HCT116 (cell line): ENCODE measurements around the gene FBXO31. TPM values are rescaled to one million over a fixed set of nuclear protein-coding genes. Genes with fewer than 3 reads are reported as not detected.
A peak's percentile ranks its signal among the peaks of the same experiment; 100 is the strongest.

Experiments used
- ATAC-seq: fragments of 200-7000 bp; cut with Tn5 transposase; 2 replicates; pipeline ENCODE4 v1.9.1; 2020; ENCODE audit warnings: mild to moderate bottlenecking, moderate library complexity
- Bru-seq: library from RNA; stranded (reverse); fragments of 400-500 nt; gene quantifications from one replicate; lab custom pipeline; 2021; lab: Mats Ljungman, UMichigan
- BruChase-seq, 2 experiments: library from RNA; stranded (reverse); fragments of 400-500 nt; gene quantifications; one replicate each; lab custom pipeline; 2021; lab: Mats Ljungman, UMichigan
- BruUV-seq: library from RNA; stranded (reverse); fragments of 400-500 nt; replicated peaks from 2 replicates; lab custom pipeline; 2021; lab: Mats Ljungman, UMichigan
- CTCF ChIA-PET: fragments of 300-600 bp; sonication (Branson Sonifier 250); formaldehyde crosslinking; loops from one replicate; lab custom pipeline; 2021; ENCODE audit warnings: antibody characterized with exemption; lab: Charles Lee
- POLR2A ChIA-PET: fragments of 300-600, 350-600 bp; sonication (Branson Sonifier 250); formaldehyde crosslinking; loops from one replicate; lab custom pipeline; 2021; ENCODE audit warnings: antibody characterized with exemption; lab: Charles Lee
- RAD21 ChIA-PET, 2 experiments: fragments of 300-600 bp; sonication (Branson Sonifier 250); formaldehyde crosslinking; loops; one replicate each; lab custom pipeline; 2023; ENCODE audit warnings: low total read pairs in 2 of 2; ENCODE audit not compliant: uncharacterized antibody in 2 of 2, unreplicated experiment in 2 of 2, low non-redundant PET in 1 of 2; lab: Charles Lee
- DNase-seq: peaks from one replicate; pipeline ENCODE4 v3.0.0-alpha.2; 2010; ENCODE audit warnings: low read depth, low spot score
- H2AFZ ChIP-seq: fragments of 200-600 bp; shearing (Covaris generic), sonication (generic); 2 replicates; pipeline ENCODE4 v1.6.1; 2017; ENCODE audit warnings: low read depth, mixed run types, mixed read lengths, antibody characterized with exemption, low read length; ENCODE audit not compliant: poor library complexity, severe bottlenecking
- H3K27ac ChIP-seq: 2 replicates; pipeline ENCODE4 v1.5.1; 2012; ENCODE audit warnings: low read depth, low read length
- H3K27me3 ChIP-seq: fragments of 200-600 bp; sonication (generic); 2 replicates; pipeline ENCODE4 v1.6.1; 2016; ENCODE audit warnings: mixed run types, low read length, mixed read lengths; ENCODE audit not compliant: insufficient read depth
- H3K36me3 ChIP-seq, 2 experiments: fragments of 200-500 bp in 1 of 2; fragments of 200-600 bp in 1 of 2; sonication (Bioruptor generic) in 1 of 2; sonication (generic) in 1 of 2; 2 replicates each; pipeline versions ENCODE4 v1.5.1 to v1.6.1; 2014 to 2016; ENCODE audit warnings: low read length in 2 of 2, inconsistent platforms in 1 of 2, mixed read lengths in 1 of 2, mixed run types in 1 of 2; ENCODE audit not compliant: insufficient read depth in 2 of 2, control insufficient read depth in 1 of 2
- H3K4me1 ChIP-seq, 2 experiments: fragments of 200-600 bp in 1 of 2; sonication (generic) in 1 of 2; 2 replicates each; pipeline versions ENCODE4 v1.5.1 to v1.6.1; 2012 to 2017; ENCODE audit warnings: low read length in 2 of 2, inconsistent platforms in 1 of 2, mild to moderate bottlenecking in 1 of 2, mixed read lengths in 1 of 2, mixed run types in 1 of 2, moderate library complexity in 1 of 2; ENCODE audit not compliant: insufficient read depth in 2 of 2, control insufficient read depth in 1 of 2
- H3K4me2 ChIP-seq: fragments of 200-600 bp; sonication (generic); 2 replicates; pipeline ENCODE4 v1.6.1; 2017; ENCODE audit warnings: mixed run types, low read length, mixed read lengths
- H3K4me3 ChIP-seq, 2 experiments: fragments of 200-600 bp in 1 of 2; sonication (generic) in 1 of 2; replicated peaks in 1 of 2; 2 replicates each; pipeline ENCODE4 v1.5.1; 2011 to 2016; ENCODE audit warnings: low read length in 2 of 2, control low read depth in 1 of 2, low read depth in 1 of 2, mild to moderate bottlenecking in 1 of 2, mixed read lengths in 1 of 2, mixed run types in 1 of 2
- H3K79me2 ChIP-seq: fragments of 200-600 bp; sonication (generic); 2 replicates; pipeline ENCODE4 v1.6.1; 2017; ENCODE audit warnings: mild to moderate bottlenecking, mixed run types, low read length, moderate library complexity, mixed read lengths; ENCODE audit not compliant: insufficient read depth
- H3K9ac ChIP-seq: fragments of 200-600 bp; sonication (generic); 2 replicates; pipeline ENCODE4 v1.6.1; 2016; ENCODE audit warnings: low read length, mixed read lengths
- H3K9me2 ChIP-seq: fragments of 200-600 bp; sonication (generic), shearing (Covaris generic); 2 replicates; pipeline ENCODE4 v1.6.1; 2017; ENCODE audit warnings: mixed run types, mild to moderate bottlenecking, moderate library complexity; ENCODE audit not compliant: insufficient read depth
- H3K9me3 ChIP-seq, 2 experiments: fragments of 200-500 bp in 1 of 2; fragments of 200-600 bp in 1 of 2; sonication (Bioruptor generic) in 1 of 2; sonication (generic) in 1 of 2; 2 replicates each; pipeline ENCODE4 v1.6.1; 2014 to 2017; ENCODE audit warnings: low read length in 2 of 2, mixed read lengths in 2 of 2, inconsistent platforms in 1 of 2, low read depth in 1 of 2, mild to moderate bottlenecking in 1 of 2, mixed run types in 1 of 2, moderate library complexity in 1 of 2; ENCODE audit not compliant: control insufficient read depth in 1 of 2, insufficient read depth in 1 of 2
- H4K20me1 ChIP-seq: fragments of 200-600 bp; sonication (generic), shearing (Covaris generic); 2 replicates; pipeline ENCODE4 v1.6.1; 2017; ENCODE audit warnings: mixed run types, mild to moderate bottlenecking, moderate library complexity; ENCODE audit not compliant: insufficient read depth
- CEBPB ChIP-seq: IDR thresholded peaks from 2 replicates; pipeline ENCODE4 v1.6.1; 2012; ENCODE audit warnings: low read depth
- EGR1 ChIP-seq: IDR thresholded peaks from 2 replicates; pipeline ENCODE4 v1.6.1; 2012; ENCODE audit warnings: low read depth
- ELF1 ChIP-seq: IDR thresholded peaks from 2 replicates; pipeline ENCODE4 v1.6.1; 2012; ENCODE audit warnings: low read depth, borderline replicate concordance
- EZH2 ChIP-seq: fragments of 200-600 bp; sonication (generic); IDR thresholded peaks from 2 replicates; pipeline ENCODE4 v1.6.1; 2017; ENCODE audit warnings: antibody characterized with exemption, mixed run types
- FOSL1 ChIP-seq: IDR thresholded peaks from 2 replicates; pipeline ENCODE4 v1.6.1; 2012; ENCODE audit warnings: low read depth
- POLR2AphosphoS5 ChIP-seq: IDR thresholded peaks from 2 replicates; pipeline ENCODE4 v1.6.1; 2011; ENCODE audit warnings: mild to moderate bottlenecking, low read depth, low read length, moderate library complexity
- RAD21 ChIP-seq: IDR thresholded peaks from 2 replicates; pipeline ENCODE4 v1.6.1; 2012; ENCODE audit warnings: low read depth, mild to moderate bottlenecking
- SIN3A ChIP-seq: IDR thresholded peaks from 2 replicates; pipeline ENCODE4 v1.6.1; 2012; ENCODE audit warnings: low read depth
- SRF ChIP-seq: IDR thresholded peaks from 2 replicates; pipeline ENCODE4 v1.6.1; 2012; ENCODE audit warnings: low read depth
- TCF7L2 ChIP-seq: IDR thresholded peaks from 2 replicates; pipeline ENCODE4 v1.7.0; 2011; ENCODE audit warnings: borderline replicate concordance, inconsistent platforms; ENCODE audit not compliant: insufficient read depth, insufficient read length; ENCODE audit errors: extremely low read depth
- ZFX ChIP-seq: fragments of 450-650 bp; IDR thresholded peaks from 2 replicates; pipeline ENCODE4 v1.6.1; 2017
- intact Hi-C: fragments of 100-400 bp; cut with micrococcal nuclease; formaldehyde crosslinking; loops from 2 replicates; pipeline ENCODE4 v1.10.0; 2022
- long read RNA-seq: library from polyadenylated mRNA; unstranded; transcript quantifications from one replicate; pipeline ENCODE4 v2.0.0, GENCODE V29; 2021; ENCODE audit not compliant: unreplicated experiment
- polyA plus RNA-seq: library from polyadenylated mRNA; unstranded; fragments of >200 nt; gene quantifications from 2 replicates; pipeline ENCODE4 v1.2.1, GENCODE V29; 2012; ENCODE audit warnings: missing spikeins
- total RNA-seq: library from RNA; stranded (reverse); gene quantifications from one replicate; pipeline ENCODE4 v1.2.1, GENCODE V29; 2021; ENCODE audit not compliant: unreplicated experiment
- TF ChIP-seq, protein P1 (sequence below): IDR thresholded peaks from 2 replicates; pipeline ENCODE4 v1.6.1; 2011; ENCODE audit warnings: mild to moderate bottlenecking, low read length, moderate library complexity; ENCODE audit not compliant: insufficient replicate concordance; ENCODE audit errors: extremely low read depth
- TF ChIP-seq, protein P2 (sequence below): IDR thresholded peaks from 2 replicates; pipeline ENCODE4 v1.6.1; 2012; ENCODE audit warnings: low read depth
- TF ChIP-seq, protein P3 (sequence below), 3 experiments: fragments of 200-600 bp in 1 of 3; sonication (generic) in 1 of 3; IDR thresholded peaks in 2 of 3; conservative IDR thresholded peaks in 1 of 3; 2 replicates each; pipeline ENCODE4 v1.5.1; 2012 to 2017; ENCODE audit warnings: low read depth in 2 of 3, low read length in 2 of 3, antibody characterized with exemption in 1 of 3, borderline replicate concordance in 1 of 3, control low read depth in 1 of 3, mild to moderate bottlenecking in 1 of 3, mixed read lengths in 1 of 3, mixed run types in 1 of 3, moderate library complexity in 1 of 3; ENCODE audit not compliant: insufficient read depth in 1 of 3

FBXO31 gene, protein sequence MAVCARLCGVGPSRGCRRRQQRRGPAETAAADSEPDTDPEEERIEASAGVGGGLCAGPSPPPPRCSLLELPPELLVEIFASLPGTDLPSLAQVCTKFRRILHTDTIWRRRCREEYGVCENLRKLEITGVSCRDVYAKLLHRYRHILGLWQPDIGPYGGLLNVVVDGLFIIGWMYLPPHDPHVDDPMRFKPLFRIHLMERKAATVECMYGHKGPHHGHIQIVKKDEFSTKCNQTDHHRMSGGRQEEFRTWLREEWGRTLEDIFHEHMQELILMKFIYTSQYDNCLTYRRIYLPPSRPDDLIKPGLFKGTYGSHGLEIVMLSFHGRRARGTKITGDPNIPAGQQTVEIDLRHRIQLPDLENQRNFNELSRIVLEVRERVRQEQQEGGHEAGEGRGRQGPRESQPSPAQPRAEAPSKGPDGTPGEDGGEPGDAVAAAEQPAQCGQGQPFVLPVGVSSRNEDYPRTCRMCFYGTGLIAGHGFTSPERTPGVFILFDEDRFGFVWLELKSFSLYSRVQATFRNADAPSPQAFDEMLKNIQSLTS
- total RNA-seq (52.1 TPM), Bru-seq, nascent RNA (percentile 84 among the genes with signal in this experiment), BruChase-seq, experiment 1, labeled RNA remaining after a 6-hour chase (percentile 81 among the genes with signal in this experiment), BruChase-seq, experiment 2, labeled RNA remaining after a 2-hour chase (percentile 83 among the genes with signal in this experiment)
- 27.9 and 33.9 TPM in 2 replicates for polyA plus RNA-seq
- long read RNA-seq, full-length matches to known transcripts, result 19 of 53 reads
- long read RNA-seq, partial matches to known transcripts, result 17 of 53 reads
- long read RNA-seq, other reads (novel, unspliced or antisense), result 17 of 53 reads

DNA sequence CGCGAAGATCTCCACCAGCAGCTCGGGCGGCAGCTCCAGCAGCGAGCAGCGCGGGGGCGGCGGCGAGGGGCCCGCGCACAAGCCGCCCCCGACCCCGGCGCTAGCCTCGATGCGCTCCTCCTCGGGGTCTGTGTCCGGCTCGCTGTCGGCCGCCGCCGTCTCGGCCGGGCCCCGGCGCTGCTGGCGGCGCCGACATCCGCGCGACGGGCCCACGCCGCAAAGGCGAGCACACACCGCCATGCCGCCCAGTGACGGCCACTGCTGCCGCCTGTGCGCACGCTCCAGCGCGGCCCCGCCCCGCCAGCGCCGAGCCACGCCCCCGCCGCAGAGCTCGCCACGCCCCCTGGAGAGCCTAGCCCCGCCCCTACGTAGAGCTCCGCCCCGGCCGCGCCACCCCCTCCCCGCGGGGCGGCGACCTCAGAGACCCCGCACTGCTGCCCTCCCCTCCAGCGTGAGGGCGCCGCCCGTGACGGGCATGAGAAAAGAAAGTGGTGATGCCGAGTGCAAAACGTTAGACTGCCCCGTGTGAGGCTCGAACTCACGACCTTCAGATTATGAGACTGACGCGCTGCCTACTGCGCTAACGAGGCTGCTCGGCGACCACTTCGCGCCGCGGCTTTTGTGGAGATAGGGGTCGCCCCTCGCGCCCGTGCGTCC lies at the start of gene FBXO31:
Gene FBXO31 (minus strand): TSS at position 272 of the 657 bp plus-strand sequence. CDS start 32 bp downstream, at position 240.
- Histone ChIP-seq H3K27ac (peak within 1 kb of the TSS; percentile 75), H4K20me1 (peaks cover 14% of the 10 kb centered on the region; the same call in 1 of the 2 replicates), H3K79me2 (peaks cover 47% of the 10 kb centered on the region), H3K9ac (peak within 1 kb of the TSS; percentile 86), H3K27me3 (no peaks in the 10 kb centered on the region), H2AFZ (peak within 1 kb of the TSS; percentile 74), H3K4me3 (peak within 1 kb of the TSS; percentile 88 to 90), H3K36me3 (0 out of 4 replicates have a peak, but pooled peaks cover 0 to 7% of the 10 kb centered on the region in 2 experiments), H3K4me2 (peak within 1 kb of the TSS; percentile 87), H3K9me3 (no peaks in the 10 kb centered on the region), H3K9me2 (no peaks in the 10 kb centered on the region), H3K4me1 (peaks cover 36 to 43% of the 10 kb centered on the region in 2 experiments)
- ATAC-seq (peak; percentile 79), DNase-seq (peak; percentile 88)
- ChIA-PET POLR2A (interaction anchor here (0.9 to 2.6 kb wide), 8 partner anchors 9 to 252 kb away, joined by 3 to 17 read pairs (median 6); partner anchors contain the start of genes C16orf95 and MAP1LC3B), RAD21 (interaction anchor here (0.7 to 1.5 kb wide), 3 partner anchors 9 to 252 kb away, joined by 3 to 4 read pairs (median 3); no protein-coding TSS in a partner anchor), CTCF (interaction anchor here (0.7 to 1.7 kb wide), 3 partner anchors 11 to 253 kb away, joined by 3 to 24 read pairs (median 9); partner anchors contain the start of gene C16orf95)
- intact Hi-C loops, result loop anchor here (5.0 kb wide), 1 partner anchor 66 kb away; the partner anchor contains the start of gene C16orf95
- no TSS peak for BruUV-seq
- TF ChIP-seq, protein P1, sequence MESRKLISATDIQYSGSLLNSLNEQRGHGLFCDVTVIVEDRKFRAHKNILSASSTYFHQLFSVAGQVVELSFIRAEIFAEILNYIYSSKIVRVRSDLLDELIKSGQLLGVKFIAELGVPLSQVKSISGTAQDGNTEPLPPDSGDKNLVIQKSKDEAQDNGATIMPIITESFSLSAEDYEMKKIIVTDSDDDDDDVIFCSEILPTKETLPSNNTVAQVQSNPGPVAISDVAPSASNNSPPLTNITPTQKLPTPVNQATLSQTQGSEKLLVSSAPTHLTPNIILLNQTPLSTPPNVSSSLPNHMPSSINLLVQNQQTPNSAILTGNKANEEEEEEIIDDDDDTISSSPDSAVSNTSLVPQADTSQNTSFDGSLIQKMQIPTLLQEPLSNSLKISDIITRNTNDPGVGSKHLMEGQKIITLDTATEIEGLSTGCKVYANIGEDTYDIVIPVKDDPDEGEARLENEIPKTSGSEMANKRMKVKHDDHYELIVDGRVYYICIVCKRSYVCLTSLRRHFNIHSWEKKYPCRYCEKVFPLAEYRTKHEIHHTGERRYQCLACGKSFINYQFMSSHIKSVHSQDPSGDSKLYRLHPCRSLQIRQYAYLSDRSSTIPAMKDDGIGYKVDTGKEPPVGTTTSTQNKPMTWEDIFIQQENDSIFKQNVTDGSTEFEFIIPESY, result peak; percentile 69
- TF ChIP-seq SRF (no peak), EGR1 (no peak), FOSL1 (no peak), CEBPB (no peak), ZFX (no peak; the same call in 1 of the 2 replicates), POLR2AphosphoS5 (peak; percentile 92), RAD21 (no peak), ELF1 (no peak), EZH2 (no peak), TCF7L2 (peak; percentile 95), SIN3A (no peak)
- TF ChIP-seq, protein P2, sequence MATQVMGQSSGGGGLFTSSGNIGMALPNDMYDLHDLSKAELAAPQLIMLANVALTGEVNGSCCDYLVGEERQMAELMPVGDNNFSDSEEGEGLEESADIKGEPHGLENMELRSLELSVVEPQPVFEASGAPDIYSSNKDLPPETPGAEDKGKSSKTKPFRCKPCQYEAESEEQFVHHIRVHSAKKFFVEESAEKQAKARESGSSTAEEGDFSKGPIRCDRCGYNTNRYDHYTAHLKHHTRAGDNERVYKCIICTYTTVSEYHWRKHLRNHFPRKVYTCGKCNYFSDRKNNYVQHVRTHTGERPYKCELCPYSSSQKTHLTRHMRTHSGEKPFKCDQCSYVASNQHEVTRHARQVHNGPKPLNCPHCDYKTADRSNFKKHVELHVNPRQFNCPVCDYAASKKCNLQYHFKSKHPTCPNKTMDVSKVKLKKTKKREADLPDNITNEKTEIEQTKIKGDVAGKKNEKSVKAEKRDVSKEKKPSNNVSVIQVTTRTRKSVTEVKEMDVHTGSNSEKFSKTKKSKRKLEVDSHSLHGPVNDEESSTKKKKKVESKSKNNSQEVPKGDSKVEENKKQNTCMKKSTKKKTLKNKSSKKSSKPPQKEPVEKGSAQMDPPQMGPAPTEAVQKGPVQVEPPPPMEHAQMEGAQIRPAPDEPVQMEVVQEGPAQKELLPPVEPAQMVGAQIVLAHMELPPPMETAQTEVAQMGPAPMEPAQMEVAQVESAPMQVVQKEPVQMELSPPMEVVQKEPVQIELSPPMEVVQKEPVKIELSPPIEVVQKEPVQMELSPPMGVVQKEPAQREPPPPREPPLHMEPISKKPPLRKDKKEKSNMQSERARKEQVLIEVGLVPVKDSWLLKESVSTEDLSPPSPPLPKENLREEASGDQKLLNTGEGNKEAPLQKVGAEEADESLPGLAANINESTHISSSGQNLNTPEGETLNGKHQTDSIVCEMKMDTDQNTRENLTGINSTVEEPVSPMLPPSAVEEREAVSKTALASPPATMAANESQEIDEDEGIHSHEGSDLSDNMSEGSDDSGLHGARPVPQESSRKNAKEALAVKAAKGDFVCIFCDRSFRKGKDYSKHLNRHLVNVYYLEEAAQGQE, result no peak
- TF ChIP-seq, protein P3, sequence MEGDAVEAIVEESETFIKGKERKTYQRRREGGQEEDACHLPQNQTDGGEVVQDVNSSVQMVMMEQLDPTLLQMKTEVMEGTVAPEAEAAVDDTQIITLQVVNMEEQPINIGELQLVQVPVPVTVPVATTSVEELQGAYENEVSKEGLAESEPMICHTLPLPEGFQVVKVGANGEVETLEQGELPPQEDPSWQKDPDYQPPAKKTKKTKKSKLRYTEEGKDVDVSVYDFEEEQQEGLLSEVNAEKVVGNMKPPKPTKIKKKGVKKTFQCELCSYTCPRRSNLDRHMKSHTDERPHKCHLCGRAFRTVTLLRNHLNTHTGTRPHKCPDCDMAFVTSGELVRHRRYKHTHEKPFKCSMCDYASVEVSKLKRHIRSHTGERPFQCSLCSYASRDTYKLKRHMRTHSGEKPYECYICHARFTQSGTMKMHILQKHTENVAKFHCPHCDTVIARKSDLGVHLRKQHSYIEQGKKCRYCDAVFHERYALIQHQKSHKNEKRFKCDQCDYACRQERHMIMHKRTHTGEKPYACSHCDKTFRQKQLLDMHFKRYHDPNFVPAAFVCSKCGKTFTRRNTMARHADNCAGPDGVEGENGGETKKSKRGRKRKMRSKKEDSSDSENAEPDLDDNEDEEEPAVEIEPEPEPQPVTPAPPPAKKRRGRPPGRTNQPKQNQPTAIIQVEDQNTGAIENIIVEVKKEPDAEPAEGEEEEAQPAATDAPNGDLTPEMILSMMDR (IDR thresholded peaks at IDR 0.05 in 2 of 3, conservative IDR thresholded peaks at IDR 0.05 in 1 of 3; ENCODE audit: borderline replicate concordance in 1 of 3, insufficient read depth in 1 of 3, low read depth in 2 of 3, low read length in 2 of 3), result no peak
